GM21723 (cell line): ENCODE measurements around the gene CUL1.

Experiments
- ATAC-seq: cut with Tn5 transposase; IDR thresholded peaks from one replicate; pipeline ENCODE4 v1.9.1; 2021; ENCODE audit warnings: mild to moderate bottlenecking, moderate library complexity; ENCODE audit not compliant: unreplicated experiment

Gene CUL1

GRCh38 chr7:148847815-148848734, 149.4 kb downstream of the CUL1 start:
- ATAC-seq = no peak

- ATAC-seq = no peak
Measured at GRCh38 chr7:148849393-148850098, 150.8 kb downstream of the CUL1 start.

GRCh38 chr7:148850564-148850963, 151.9 kb downstream of the CUL1 start:
- ATAC-seq = no peak
